ENCODE data around the gene ULK4.
"Not testable (repeated sequence)": the region's sequence is repeated elsewhere in the genome, so short reads cannot be mapped to it uniquely, and the experiment has no call there.

ULK4 gene

DNA sequence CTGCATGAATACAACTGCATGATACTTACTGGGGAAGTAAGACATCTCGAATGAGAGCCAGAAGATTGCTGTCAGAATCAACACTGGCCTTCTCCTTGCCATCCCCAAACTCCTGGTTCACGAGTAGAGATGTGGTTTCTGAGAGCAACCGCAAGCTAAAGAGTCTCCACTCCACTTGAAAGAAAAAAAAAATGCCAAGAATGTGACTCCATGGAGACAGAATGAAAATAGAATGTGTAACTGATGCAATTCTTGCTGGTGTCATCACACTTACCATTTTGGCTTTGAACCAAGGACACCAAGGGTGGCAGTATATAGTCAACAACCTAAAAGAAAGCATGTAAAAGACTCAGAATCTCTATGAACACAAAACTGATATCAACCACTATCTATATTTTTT is 280.4 kb downstream of the ULK4 start:
- peak overlapping the region in 1 of 2 donors; percentile 24 for H3K4me3 ChIP-seq (ENCODE audit: low read depth in 1 of 2, low read length in 2 of 2)
- H3K36me3 ChIP-seq (ENCODE audit: insufficient read depth, low read length), result no peaks in the 10 kb centered on the region
- no peak overlapping the region for H3K9ac ChIP-seq (ENCODE audit: low read length)
- no peaks in the 10 kb centered on the region for H3K9me3 ChIP-seq (ENCODE audit: low read length)
- H3K4me1 ChIP-seq (ENCODE audit: insufficient read depth, low read length), result peaks cover 6% of the 10 kb centered on the region
- H3K27me3 ChIP-seq (ENCODE audit: control insufficient read depth in 1 of 2, insufficient read depth in 2 of 2, low read length in 2 of 2), result no peaks in the 10 kb centered on the region
- peak overlapping the region; percentile 22 for H3K27ac ChIP-seq (ENCODE audit: low read depth, low read length)

DNA sequence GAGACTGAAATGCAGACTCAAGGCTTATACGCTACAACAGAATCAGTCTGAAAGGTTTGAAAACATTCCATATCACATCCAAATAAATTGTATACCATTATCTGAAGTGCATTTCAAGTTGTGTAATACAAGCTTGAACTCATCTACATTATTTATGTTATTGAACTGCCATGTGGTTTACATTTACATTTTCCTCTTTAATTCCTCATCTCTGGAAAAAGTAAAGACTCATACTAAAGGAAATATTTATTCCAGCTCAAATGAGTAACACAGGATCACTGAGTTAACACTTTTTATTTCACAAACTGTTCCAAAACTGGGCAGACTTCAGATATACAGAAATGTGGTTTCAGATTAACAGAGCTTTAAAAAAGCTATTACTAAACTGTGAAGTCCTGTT is 282.5 kb downstream of the ULK4 start:
- H3K4me3 ChIP-seq (ENCODE audit: low read depth in 1 of 2, low read length in 2 of 2), result no peak overlapping the region
- no peaks in the 10 kb centered on the region for H3K27me3 ChIP-seq (ENCODE audit: control insufficient read depth in 1 of 2, insufficient read depth in 2 of 2, low read length in 2 of 2)

DNA sequence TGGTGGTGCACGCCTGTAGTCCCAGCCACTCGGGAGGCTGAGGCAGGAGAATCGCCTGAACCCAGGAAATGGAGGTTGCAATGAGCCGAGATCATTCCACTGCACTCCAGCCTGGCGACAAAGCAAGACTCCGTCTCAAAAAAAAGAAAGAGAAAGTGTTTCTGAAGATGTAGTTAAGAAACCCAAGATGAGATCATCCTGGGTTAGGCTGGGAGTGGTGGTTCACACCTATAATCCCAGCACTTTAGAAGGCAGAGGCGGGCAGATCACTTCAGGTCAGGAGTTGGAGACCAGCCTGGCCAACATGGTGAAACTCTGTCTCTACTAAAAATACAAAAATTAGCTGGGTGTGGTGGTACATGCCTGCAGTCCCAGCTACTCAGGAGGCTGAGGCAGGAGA is 286.8 kb downstream of the ULK4 start:
- not testable (repeated sequence) for H3K4me1 ChIP-seq (ENCODE audit: insufficient read depth, low read length); H3K27ac ChIP-seq (ENCODE audit: low read depth, low read length); H3K27me3 ChIP-seq (ENCODE audit: control insufficient read depth in 1 of 2, insufficient read depth in 2 of 2, low read length in 2 of 2); H3K4me3 ChIP-seq (ENCODE audit: low read depth in 1 of 2, low read length in 2 of 2); H3K9me3 ChIP-seq (ENCODE audit: low read length); H3K9ac ChIP-seq (ENCODE audit: low read length); H3K36me3 ChIP-seq (ENCODE audit: insufficient read depth, low read length)

More for the DNA sequence above, 282.5 kb downstream of the ULK4 start:
- H3K4me1 ChIP-seq (ENCODE audit: insufficient read depth, low read length), result peaks cover 6% of the 10 kb centered on the region
- H3K9me3 ChIP-seq (ENCODE audit: low read length), result no peaks in the 10 kb centered on the region
- no peak overlapping the region for H3K27ac ChIP-seq (ENCODE audit: low read depth, low read length)
- H3K36me3 ChIP-seq (ENCODE audit: insufficient read depth, low read length), result no peaks in the 10 kb centered on the region
- H3K9ac ChIP-seq (ENCODE audit: low read length), result no peak overlapping the region

DNA sequence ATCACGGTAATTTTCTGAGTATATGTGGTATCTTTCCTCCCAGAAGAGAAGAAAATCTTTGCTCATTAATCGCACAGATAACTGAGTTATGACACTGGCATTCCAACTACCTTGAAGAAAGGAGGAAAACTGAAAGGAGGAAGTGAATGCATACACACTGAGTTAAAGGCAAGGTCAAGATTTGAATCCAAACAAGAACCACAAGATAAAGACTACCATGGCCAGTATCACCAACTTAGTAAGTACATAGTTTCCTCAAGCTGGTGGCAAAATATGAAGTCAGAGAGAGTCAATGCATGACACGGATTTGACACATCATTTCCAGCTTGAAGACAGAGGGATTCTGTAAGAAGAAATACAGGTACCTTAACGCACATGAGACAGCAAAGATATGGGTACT is 287.5 kb downstream of the ULK4 start:
- Histone ChIP-seq H3K27me3 (ENCODE audit: control insufficient read depth in 1 of 2, insufficient read depth in 2 of 2, low read length in 2 of 2) (no peaks in the 10 kb centered on the region), H3K36me3 (ENCODE audit: insufficient read depth, low read length) (no peaks in the 10 kb centered on the region), H3K9ac (ENCODE audit: low read length) (no peak overlapping the region), H3K9me3 (ENCODE audit: low read length) (no peaks in the 10 kb centered on the region), H3K27ac (ENCODE audit: low read depth, low read length) (no peak overlapping the region), H3K4me1 (ENCODE audit: insufficient read depth, low read length) (no peaks in the 10 kb centered on the region), H3K4me3 (ENCODE audit: low read depth in 1 of 2, low read length in 2 of 2) (no peak overlapping the region)

DNA sequence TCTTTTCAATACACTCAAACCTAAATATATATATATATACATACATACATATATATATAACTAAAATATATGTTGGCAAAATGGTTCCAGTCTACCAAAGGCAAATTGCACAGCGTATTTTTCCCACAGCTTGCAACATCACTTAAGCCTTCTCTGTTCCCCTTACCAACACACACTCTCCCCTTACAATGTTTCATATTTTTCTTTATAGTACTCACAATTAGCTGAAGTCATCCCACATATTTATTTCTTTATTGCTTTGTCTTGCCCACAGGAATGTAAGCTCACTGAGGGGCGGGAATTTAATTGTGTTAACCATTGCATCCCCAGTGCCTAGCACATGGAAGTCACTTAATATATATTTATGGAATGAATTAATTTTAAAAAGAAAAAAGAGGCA is 288.3 kb downstream of the ULK4 start:
- Histone ChIP-seq H3K27ac (ENCODE audit: low read depth, low read length) (no peak overlapping the region), H3K9ac (ENCODE audit: low read length) (no peak overlapping the region), H3K9me3 (ENCODE audit: low read length) (no peaks in the 10 kb centered on the region), H3K4me1 (ENCODE audit: insufficient read depth, low read length) (no peaks in the 10 kb centered on the region), H3K27me3 (ENCODE audit: control insufficient read depth in 1 of 2, insufficient read depth in 2 of 2, low read length in 2 of 2) (no peaks in the 10 kb centered on the region), H3K36me3 (ENCODE audit: insufficient read depth, low read length) (no peaks in the 10 kb centered on the region), H3K4me3 (ENCODE audit: low read depth in 1 of 2, low read length in 2 of 2) (no peak overlapping the region)

DNA sequence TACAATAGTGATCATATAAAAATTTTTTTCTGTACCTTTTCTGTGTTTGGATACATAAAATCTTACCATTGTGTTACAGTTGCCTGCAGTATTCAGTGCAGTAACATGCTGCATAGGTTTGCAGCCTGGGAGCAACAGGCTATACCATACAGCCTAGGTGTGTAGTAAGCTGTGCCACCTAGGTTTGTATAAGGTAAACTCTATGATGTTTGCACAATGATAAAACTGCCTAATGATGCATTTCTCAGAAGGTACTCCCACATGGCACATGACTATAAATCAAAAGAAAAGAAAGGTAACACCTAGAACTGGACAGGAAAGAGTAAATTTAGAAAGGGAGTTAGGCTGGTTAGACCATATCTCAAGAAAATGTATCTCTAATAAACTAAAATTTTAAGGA is 293.5 kb downstream of the ULK4 start:
- Histone ChIP-seq H3K9ac (ENCODE audit: low read length) (no peak overlapping the region), H3K27ac (ENCODE audit: low read depth, low read length) (no peak overlapping the region), H3K9me3 (ENCODE audit: low read length) (no peaks in the 10 kb centered on the region), H3K4me1 (ENCODE audit: insufficient read depth, low read length) (no peaks in the 10 kb centered on the region), H3K4me3 (ENCODE audit: low read depth in 1 of 2, low read length in 2 of 2) (no peak overlapping the region), H3K36me3 (ENCODE audit: insufficient read depth, low read length) (no peaks in the 10 kb centered on the region), H3K27me3 (ENCODE audit: control insufficient read depth in 1 of 2, insufficient read depth in 2 of 2, low read length in 2 of 2) (no peaks in the 10 kb centered on the region)

DNA sequence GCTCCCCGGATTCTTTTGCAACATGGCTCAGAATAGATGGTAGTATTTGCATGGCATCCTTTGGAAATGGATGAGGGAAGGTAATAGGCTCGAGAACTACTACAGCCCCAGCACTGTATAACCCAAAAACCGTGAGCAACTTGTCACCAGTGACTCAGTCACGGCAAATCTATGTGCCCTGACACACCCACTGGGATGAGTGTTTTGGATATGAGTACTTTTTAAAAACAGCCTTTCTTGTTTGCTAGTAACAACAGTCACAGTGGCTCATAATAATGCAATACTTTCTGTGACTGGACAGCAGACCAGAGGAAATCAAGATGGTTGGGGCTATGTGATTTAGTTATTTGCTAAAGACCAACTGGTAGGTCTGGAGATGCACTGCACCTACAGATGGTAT is 299.6 kb downstream of the ULK4 start:
- Histone ChIP-seq H3K36me3 (ENCODE audit: insufficient read depth, low read length) (no peaks in the 10 kb centered on the region), H3K27ac (ENCODE audit: low read depth, low read length) (no peak overlapping the region), H3K4me1 (ENCODE audit: insufficient read depth, low read length) (no peaks in the 10 kb centered on the region), H3K4me3 (ENCODE audit: low read depth in 1 of 2, low read length in 2 of 2) (no peak overlapping the region), H3K27me3 (ENCODE audit: control insufficient read depth in 1 of 2, insufficient read depth in 2 of 2, low read length in 2 of 2) (no peaks in the 10 kb centered on the region), H3K9me3 (ENCODE audit: low read length) (no peaks in the 10 kb centered on the region), H3K9ac (ENCODE audit: low read length) (no peak overlapping the region)

DNA sequence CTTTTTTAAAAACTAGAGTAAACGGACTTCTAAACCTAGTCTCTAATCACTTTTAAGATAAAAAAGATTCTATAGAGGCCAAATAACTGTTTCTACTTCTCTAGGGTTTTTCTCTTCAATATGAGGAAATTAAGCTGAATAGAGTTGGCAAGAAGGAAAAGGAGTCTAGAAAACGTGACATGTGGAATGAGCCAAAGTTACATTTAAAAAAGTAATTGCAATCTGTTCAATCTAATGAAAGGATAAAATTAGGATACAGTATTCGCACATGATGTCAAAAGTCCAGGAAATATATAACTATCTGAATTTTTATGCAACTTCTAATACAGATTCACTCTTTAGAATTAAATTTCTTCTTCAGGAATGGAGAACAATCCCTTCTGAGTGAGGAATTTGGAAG is 300.1 kb downstream of the ULK4 start:
- Histone ChIP-seq H3K27me3 (ENCODE audit: control insufficient read depth in 1 of 2, insufficient read depth in 2 of 2, low read length in 2 of 2) (no peaks in the 10 kb centered on the region), H3K9me3 (ENCODE audit: low read length) (no peaks in the 10 kb centered on the region), H3K9ac (ENCODE audit: low read length) (no peak overlapping the region), H3K4me1 (ENCODE audit: insufficient read depth, low read length) (no peaks in the 10 kb centered on the region), H3K4me3 (ENCODE audit: low read depth in 1 of 2, low read length in 2 of 2) (no peak overlapping the region), H3K36me3 (ENCODE audit: insufficient read depth, low read length) (no peaks in the 10 kb centered on the region), H3K27ac (ENCODE audit: low read depth, low read length) (no peak overlapping the region)

DNA sequence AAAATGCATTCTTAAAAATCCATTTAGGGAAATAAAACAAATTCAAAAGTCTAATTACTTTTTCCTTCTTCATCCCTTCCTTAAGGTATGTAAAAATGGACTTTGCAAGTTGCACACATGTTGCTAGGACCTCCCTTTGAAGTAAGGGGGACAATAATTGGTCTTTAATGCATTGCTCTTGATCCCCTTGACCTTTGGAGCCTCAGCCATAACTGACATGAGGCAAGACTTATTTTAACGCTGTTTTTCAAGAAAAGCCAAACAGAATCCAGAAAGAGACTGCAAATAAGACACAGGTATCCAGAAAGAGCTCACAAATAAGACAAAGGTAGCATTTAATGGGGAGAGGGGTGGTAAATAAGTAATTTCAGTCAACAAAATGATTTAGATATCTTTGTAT is 301.4 kb downstream of the ULK4 start:
- Histone ChIP-seq H3K36me3 (ENCODE audit: insufficient read depth, low read length) (no peaks in the 10 kb centered on the region), H3K9ac (ENCODE audit: low read length) (no peak overlapping the region), H3K4me1 (ENCODE audit: insufficient read depth, low read length) (no peaks in the 10 kb centered on the region), H3K27me3 (ENCODE audit: control insufficient read depth in 1 of 2, insufficient read depth in 2 of 2, low read length in 2 of 2) (no peaks in the 10 kb centered on the region), H3K9me3 (ENCODE audit: low read length) (no peaks in the 10 kb centered on the region), H3K4me3 (ENCODE audit: low read depth in 1 of 2, low read length in 2 of 2) (no peak overlapping the region), H3K27ac (ENCODE audit: low read depth, low read length) (no peak overlapping the region)

DNA sequence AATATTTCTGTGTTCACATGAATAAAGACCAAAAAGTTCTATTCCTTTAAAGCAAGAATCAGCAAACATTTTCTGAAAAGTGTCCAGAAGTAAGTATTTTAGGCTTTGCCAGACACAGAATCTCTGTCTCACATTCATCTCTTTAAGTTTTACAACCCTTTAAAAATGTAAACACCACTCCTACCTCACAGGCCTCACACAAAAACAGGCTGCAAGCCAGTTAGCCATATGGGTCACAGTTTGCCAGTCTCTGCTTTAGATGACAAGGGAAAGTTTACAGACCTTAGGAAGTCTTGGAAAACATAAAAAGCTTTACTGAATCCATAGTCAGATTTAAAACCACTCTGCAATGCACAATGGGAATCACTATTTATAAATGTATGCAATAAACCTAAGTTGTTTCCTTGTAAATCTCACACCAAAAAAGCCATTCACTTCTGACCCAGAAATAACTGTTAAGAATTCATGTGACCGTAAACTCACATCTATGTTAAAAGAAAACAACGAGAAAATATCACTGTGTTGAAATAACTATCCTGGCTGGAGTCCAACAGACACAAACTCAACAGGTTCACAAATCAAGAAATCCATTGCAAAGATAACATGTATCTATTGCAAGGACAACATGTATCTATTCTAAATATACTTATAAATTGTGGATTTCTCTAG is 308.2 kb downstream of the ULK4 start:
- H3K9ac ChIP-seq (ENCODE audit: low read length), result no peak overlapping the region
- no peak overlapping the region for H3K27ac ChIP-seq (ENCODE audit: low read depth, low read length)
- no peaks in the 10 kb centered on the region for H3K36me3 ChIP-seq (ENCODE audit: insufficient read depth, low read length)
- H3K9me3 ChIP-seq (ENCODE audit: low read length), result no peaks in the 10 kb centered on the region
- no peaks in the 10 kb centered on the region for H3K27me3 ChIP-seq (ENCODE audit: control insufficient read depth in 1 of 2, insufficient read depth in 2 of 2, low read length in 2 of 2)
- no peak overlapping the region for H3K4me3 ChIP-seq (ENCODE audit: low read depth in 1 of 2, low read length in 2 of 2)
- peaks cover 14% of the 10 kb centered on the region for H3K4me1 ChIP-seq (ENCODE audit: insufficient read depth, low read length)

DNA sequence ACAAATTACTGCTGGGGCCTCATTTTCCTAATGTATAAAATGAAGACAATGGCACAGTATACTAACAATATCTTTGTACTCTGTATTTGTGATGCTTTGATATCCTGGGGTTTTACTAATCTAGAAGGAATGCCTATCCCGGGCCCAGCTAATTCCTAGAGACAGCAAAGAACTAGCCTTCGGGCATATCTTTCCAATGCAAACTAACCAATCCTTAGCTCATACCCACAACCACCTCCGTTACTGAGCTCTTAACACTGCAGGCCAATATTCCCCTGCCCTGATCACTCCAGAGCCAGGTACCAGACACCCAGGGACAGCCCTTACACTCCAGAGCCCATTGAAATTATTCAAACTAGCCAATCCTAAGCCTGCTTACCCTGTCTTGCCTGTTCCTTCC is 309.0 kb downstream of the ULK4 start:
- no peak overlapping the region for H3K27ac ChIP-seq (ENCODE audit: low read depth, low read length)
- no peaks in the 10 kb centered on the region for H3K9me3 ChIP-seq (ENCODE audit: low read length)
- no peak overlapping the region for H3K4me3 ChIP-seq (ENCODE audit: low read depth in 1 of 2, low read length in 2 of 2)
- H3K36me3 ChIP-seq (ENCODE audit: insufficient read depth, low read length), result no peaks in the 10 kb centered on the region
- no peak overlapping the region for H3K9ac ChIP-seq (ENCODE audit: low read length)
- no peaks in the 10 kb centered on the region for H3K27me3 ChIP-seq (ENCODE audit: control insufficient read depth in 1 of 2, insufficient read depth in 2 of 2, low read length in 2 of 2)
- H3K4me1 ChIP-seq (ENCODE audit: insufficient read depth, low read length), result peaks cover 14% of the 10 kb centered on the region

DNA sequence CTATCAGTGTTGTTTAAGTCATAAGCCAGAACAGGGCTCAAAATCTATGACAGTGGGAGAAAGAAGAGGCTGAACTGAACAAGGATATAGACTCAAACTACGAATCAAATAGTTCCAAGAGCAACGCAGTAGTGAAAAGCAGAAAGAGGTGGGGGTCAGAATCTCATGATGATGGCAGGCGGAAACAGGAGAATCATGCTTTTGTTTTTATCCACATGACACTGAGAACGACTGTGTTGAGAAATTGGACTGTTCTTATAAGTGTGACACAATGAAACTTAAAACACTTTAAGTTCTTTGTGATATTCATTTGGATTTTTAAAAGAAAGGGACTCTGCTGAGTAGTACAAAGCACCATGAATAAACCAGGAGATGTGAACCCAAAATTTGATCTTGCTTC is 309.4 kb downstream of the ULK4 start:
- Histone ChIP-seq H3K4me1 (ENCODE audit: insufficient read depth, low read length) (peaks cover 14% of the 10 kb centered on the region), H3K4me3 (ENCODE audit: low read depth in 1 of 2, low read length in 2 of 2) (no peak overlapping the region), H3K27me3 (ENCODE audit: control insufficient read depth in 1 of 2, insufficient read depth in 2 of 2, low read length in 2 of 2) (no peaks in the 10 kb centered on the region), H3K27ac (ENCODE audit: low read depth, low read length) (no peak overlapping the region), H3K36me3 (ENCODE audit: insufficient read depth, low read length) (no peaks in the 10 kb centered on the region), H3K9ac (ENCODE audit: low read length) (no peak overlapping the region), H3K9me3 (ENCODE audit: low read length) (no peaks in the 10 kb centered on the region)
